ENCODE results near the gene MSI2. TPM values are rescaled to one million over a fixed set of nuclear protein-coding genes. Genes with fewer than 3 reads are reported as not detected.

The MSI2 gene
- total RNA-seq, 2 experiments from 2014 or later, result 131 to 164 TPM

- Histone ChIP-seq H3K4me2 (ENCODE audit: low read length) (no peak overlapping the region), H2AFZ (ENCODE audit: low read length) (no peak overlapping the region)
Measured at GRCh38 chr17:57293077-57293476, 36.8 kb downstream of the MSI2 start.

GRCh38 chr17:57294101-57294500, 37.8 kb downstream of the MSI2 start:
- Histone ChIP-seq H3K9me2 (ENCODE audit: insufficient read depth, low read length) (no peaks in the 10 kb centered on the region), H3K36me3 (ENCODE audit: insufficient read depth, low read length) (peaks cover 74% of the 10 kb centered on the region), H3K4me1 (ENCODE audit: insufficient read depth, low read length, poor library complexity, severe bottlenecking) (no peaks in the 10 kb centered on the region), H3K27ac (ENCODE audit: low read depth, low read length, poor library complexity, severe bottlenecking) (no peak overlapping the region), H3K4me2 (ENCODE audit: low read length) (no peak overlapping the region), H2AFZ (ENCODE audit: low read length) (no peak overlapping the region), H3K9me3 (ENCODE audit: low read length) (peaks cover 12% of the 10 kb centered on the region; the same call in 1 of the 2 replicates), H3K4me3 (ENCODE audit: low read depth, low read length, poor library complexity, severe bottlenecking) (no peak overlapping the region), H3K79me2 (ENCODE audit: insufficient read depth, low read depth, low read length) (no peaks in the 10 kb centered on the region; the same call in 1 of the 2 replicates), H4K20me1 (ENCODE audit: insufficient read depth, low read length) (no peaks in the 10 kb centered on the region)
- ChIA-PET POLR2A (no interaction called here), CTCF (ENCODE audit: unreplicated experiment) (no interaction called here)
- TF ChIP-seq CTCF (conservative IDR thresholded peaks at IDR 0.05; ENCODE audit: low read length) (no peak), EZH2phosphoT487 (IDR thresholded peaks at IDR 0.05; ENCODE audit: borderline replicate concordance, low read depth, low read length) (no peak)
- no TSS peak for BruUV-seq (replicated peaks)
- DNase-seq (ENCODE audit: low spot score), result no peak
- intact Hi-C loops (cut with micrococcal nuclease; ENCODE audit: unreplicated experiment), result no loop called here

More at GRCh38 chr17:57293077-57293476, 36.8 kb downstream of the MSI2 start:
- intact Hi-C loops (cut with micrococcal nuclease; ENCODE audit: unreplicated experiment), result no loop called here
- Histone ChIP-seq H4K20me1 (ENCODE audit: insufficient read depth, low read length) (no peaks in the 10 kb centered on the region), H3K36me3 (ENCODE audit: insufficient read depth, low read length) (peaks cover 70% of the 10 kb centered on the region), H3K79me2 (ENCODE audit: insufficient read depth, low read depth, low read length) (no peaks in the 10 kb centered on the region; the same call in 1 of the 2 replicates), H3K27ac (ENCODE audit: low read depth, low read length, poor library complexity, severe bottlenecking) (no peak overlapping the region), H3K9me3 (ENCODE audit: low read length) (peaks cover 7% of the 10 kb centered on the region; the same call in 1 of the 2 replicates), H3K9me2 (ENCODE audit: insufficient read depth, low read length) (no peaks in the 10 kb centered on the region), H3K4me1 (ENCODE audit: insufficient read depth, low read length, poor library complexity, severe bottlenecking) (no peaks in the 10 kb centered on the region), H3K4me3 (ENCODE audit: low read depth, low read length, poor library complexity, severe bottlenecking) (no peak overlapping the region)
- TF ChIP-seq EZH2phosphoT487 (IDR thresholded peaks at IDR 0.05; ENCODE audit: borderline replicate concordance, low read depth, low read length), result no peak
- TF ChIP-seq CTCF (conservative IDR thresholded peaks at IDR 0.05; ENCODE audit: low read length), result no peak
- ChIA-PET CTCF (ENCODE audit: unreplicated experiment) (no interaction called here), POLR2A (no interaction called here)
- BruUV-seq (replicated peaks), result no TSS peak
- no peak for DNase-seq (ENCODE audit: low spot score)

GRCh38 chr17:57294629-57295501, 38.5 kb downstream of the MSI2 start:
- no peak overlapping the region for H2AFZ ChIP-seq (ENCODE audit: low read length)
- ChIA-PET CTCF (ENCODE audit: unreplicated experiment) (no interaction called here), POLR2A (interaction anchor here (0.7 kb wide), 1 partner anchor 122 kb away, joined by 3 read pairs; no protein-coding TSS in a partner anchor)
- BruUV-seq (replicated peaks), result no TSS peak
- intact Hi-C loops (cut with micrococcal nuclease; ENCODE audit: unreplicated experiment), result no loop called here
- H3K79me2 ChIP-seq (ENCODE audit: insufficient read depth, low read depth, low read length), result no peaks in the 10 kb centered on the region; the same call in 1 of the 2 replicates
- H3K4me3 ChIP-seq (ENCODE audit: low read depth, low read length, poor library complexity, severe bottlenecking), result no peak overlapping the region
- no peaks in the 10 kb centered on the region for H4K20me1 ChIP-seq (ENCODE audit: insufficient read depth, low read length)
- H3K9me2 ChIP-seq (ENCODE audit: insufficient read depth, low read length), result no peaks in the 10 kb centered on the region
- no peak for DNase-seq (ENCODE audit: low spot score)
- no peak overlapping the region for H3K27ac ChIP-seq (ENCODE audit: low read depth, low read length, poor library complexity, severe bottlenecking)
- H3K9me3 ChIP-seq (ENCODE audit: low read length), result peaks cover 14% of the 10 kb centered on the region
- H3K4me1 ChIP-seq (ENCODE audit: insufficient read depth, low read length, poor library complexity, severe bottlenecking), result no peaks in the 10 kb centered on the region
- TF ChIP-seq EZH2phosphoT487 (IDR thresholded peaks at IDR 0.05; ENCODE audit: borderline replicate concordance, low read depth, low read length) (no peak), CTCF (conservative IDR thresholded peaks at IDR 0.05; ENCODE audit: low read length) (no peak)
- no peak overlapping the region for H3K4me2 ChIP-seq (ENCODE audit: low read length)
- H3K36me3 ChIP-seq (ENCODE audit: insufficient read depth, low read length), result peaks cover 76% of the 10 kb centered on the region
